PC-9 (cell line): Measurements from ENCODE around the gene DMC1.

Experiments used
- CTCF ChIP-seq: fragments of 200-600 bp; sonication (generic); conservative IDR thresholded peaks from 2 replicates; pipeline ENCODE4 v1.6.1; 2017; ENCODE audit warnings: mixed run types, antibody characterized with exemption, mild to moderate bottlenecking, moderate library complexity
- EZH2 ChIP-seq: fragments of 200-600 bp; sonication (generic); IDR thresholded peaks from 2 replicates; pipeline ENCODE4 v1.8.0; 2017; ENCODE audit warnings: antibody characterized with exemption, low read depth

- TF ChIP-seq CTCF, result no peak
- no peak for TF ChIP-seq EZH2
Observed at GRCh38 chr22:38554281-38554680, 15.7 kb downstream of the DMC1 start.
